Astrocyte of the cerebellum (primary cell): ENCODE results near the gene ZNF106.

Experiments used
- DNase-seq: peaks from one replicate; pipeline ENCODE4 v3.0.0-alpha.2; 2011; ENCODE audit warnings: low read depth
- H3K4me3 ChIP-seq: 2 replicates; pipeline ENCODE4 v1.5.1; 2011; ENCODE audit warnings: mild to moderate bottlenecking, low read depth, low read length, moderate library complexity
- CTCF ChIP-seq: IDR thresholded peaks from 2 replicates; pipeline ENCODE4 v1.5.1; 2012; ENCODE audit warnings: low read length, low read depth, moderate library complexity, mild to moderate bottlenecking; ENCODE audit errors: missing control alignments
- in situ Hi-C: cut with HindIII; loops from 2 replicates; pipeline ENCODE4 v1.10.0; 2017; ENCODE audit warnings: low sequenced_read_pairs

The ZNF106 gene

GRCh38 chr15:42375941-42376340 is 115.0 kb downstream of the ZNF106 start:
- no peak for TF ChIP-seq CTCF
- in situ Hi-C loops, result no loop called here
- H3K4me3 ChIP-seq, result no peak overlapping the region
- DNase-seq, result no peak

GRCh38 chr15:42375252-42375651 is 115.7 kb downstream of the ZNF106 start:
- DNase-seq, result no peak
- TF ChIP-seq CTCF, result no peak
- no peak overlapping the region for H3K4me3 ChIP-seq
- in situ Hi-C loops, result no loop called here

GRCh38 chr15:42374810-42375209 is 116.1 kb downstream of the ZNF106 start:
- H3K4me3 ChIP-seq, result no peak overlapping the region
- in situ Hi-C loops, result no loop called here
- DNase-seq, result no peak
- TF ChIP-seq CTCF, result no peak

- DNase-seq, result no peak
- no peak for TF ChIP-seq CTCF
- H3K4me3 ChIP-seq, result no peak overlapping the region
- in situ Hi-C loops, result no loop called here
Observed at GRCh38 chr15:42373936-42374335, 117.0 kb downstream of the ZNF106 start.

GRCh38 chr15:42373274-42373673 is 117.7 kb downstream of the ZNF106 start:
- TF ChIP-seq CTCF, result no peak
- no peak for DNase-seq
- in situ Hi-C loops, result no loop called here
- no peak overlapping the region for H3K4me3 ChIP-seq

GRCh38 chr15:42371096-42371495 is 119.8 kb downstream of the ZNF106 start:
- no peak overlapping the region for H3K4me3 ChIP-seq
- no peak for DNase-seq
- no peak for TF ChIP-seq CTCF
- in situ Hi-C loops, result no loop called here

GRCh38 chr15:42368096-42368495 is 122.8 kb downstream of the ZNF106 start:
- no peak for DNase-seq
- H3K4me3 ChIP-seq, result no peak overlapping the region
- no peak for TF ChIP-seq CTCF
- in situ Hi-C loops, result loop anchor here (5.0 kb wide), 1 partner anchor 39 kb away; no protein-coding TSS in a partner anchor
